Measurements from ENCODE around the gene C5orf63. TPM values are rescaled to one million over a fixed set of nuclear protein-coding genes. Genes with fewer than 3 reads are reported as not detected.

Gene C5orf63
- total RNA-seq = 2.1 and 7.3 TPM in 2 replicates

GRCh38 chr5:127072861-127073846 is at the start of gene C5orf63:
C5orf63 (minus strand) TSS chr5:127073502; CDS start chr5:127058995, 14,507 bp downstream.

GRCh38 chr5:127030259-127031146 is 42.8 kb downstream of the C5orf63 start, which contains the start of gene MARCHF3:
MARCHF3 (minus strand) TSS chr5:127030558; CDS start chr5:126918171, 112,387 bp downstream.

Other genes starting within 250 kb of the C5orf63 start
- 1.5 and 2.1 TPM in 2 replicates for gene MARCHF3, start 42.9 kb downstream of the C5orf63 start, total RNA-seq
- gene MEGF10, start 217.3 kb upstream of the C5orf63 start, total RNA-seq = 0.08 TPM in 1 of 2 replicates, not detected in the other